GM12878 (cell line): ENCODE data around the gene FAM163B. TPM values are rescaled to one million over a fixed set of nuclear protein-coding genes. Genes with fewer than 3 reads are reported as not detected.

Source experiments
- CREB1 ChIP-seq: IDR thresholded peaks from 2 replicates; pipeline ENCODE4 v1.6.1; 2012; ENCODE audit warnings: low read depth, mild to moderate bottlenecking, inconsistent platforms
- IKZF1 ChIP-seq: fragments of 450-650 bp; conservative IDR thresholded peaks from 2 replicates; pipeline ENCODE4 v1.6.1; 2017; ENCODE audit warnings: antibody characterized with exemption, mild to moderate bottlenecking
- KAT2A ChIP-seq: conservative IDR thresholded peaks from 2 replicates; pipeline ENCODE4 v1.6.1; 2011; ENCODE audit warnings: low read depth, low read length; ENCODE audit not compliant: control insufficient read depth
- POLR2AphosphoS5 ChIP-seq: IDR thresholded peaks from 2 replicates; pipeline ENCODE4 v1.6.1; 2011; ENCODE audit warnings: mild to moderate bottlenecking, low read length, inconsistent platforms
- SIX5 ChIP-seq: IDR thresholded peaks from 2 replicates; pipeline ENCODE4 v1.6.1; 2011; ENCODE audit warnings: mild to moderate bottlenecking, low read depth, low read length, moderate library complexity; ENCODE audit not compliant: severe bottlenecking
- SREBF1 ChIP-seq: IDR thresholded peaks from 2 replicates; pipeline ENCODE4 v1.6.1; 2012; ENCODE audit warnings: mild to moderate bottlenecking, low read length
- SRF ChIP-seq, 2 experiments: IDR thresholded peaks; 2 replicates each; pipeline ENCODE4 v1.6.1; 2011; ENCODE audit warnings: low read depth in 2 of 2, low read length in 2 of 2, mild to moderate bottlenecking in 1 of 2, moderate library complexity in 1 of 2
- TCF3 ChIP-seq: IDR thresholded peaks from 2 replicates; pipeline ENCODE4 v1.6.1; 2012; ENCODE audit warnings: low read depth, mild to moderate bottlenecking, low read length, borderline replicate concordance; ENCODE audit not compliant: insufficient read depth
- ZNF384 ChIP-seq: IDR thresholded peaks from 2 replicates; pipeline ENCODE4 v1.6.1; 2012; ENCODE audit warnings: low read depth, mild to moderate bottlenecking, low read length, improper control_type of control experiment, borderline replicate concordance
- polyA plus RNA-seq, 11 experiments: library from polyadenylated mRNA; depleted of rRNA in 4 of 11; unstranded in 6 of 11; stranded (reverse) in 5 of 11; fragments of >200 nt; fragmentation: Nextera tagmentation in 4 of 11; fragmentation: Illumina TruSeq in 1 of 11; extraction: Ambion mirVana in 4 of 11; extraction: Trizol in 1 of 11; gene quantifications; 1 replicate in 1 of 11; 2 replicates in 10 of 11; pipeline versions ENCODE4 v1.2.1 to v1.2.3, GENCODE V29; 2011 to 2016; ENCODE audit warnings: inconsistent platforms in 2 of 11, missing spikeins in 2 of 11, low read depth in 1 of 11
- total RNA-seq, 4 experiments: library from RNA; depleted of rRNA in 3 of 4; stranded (reverse); fragments of >200 nt in 3 of 4; fragmentation: Illumina TruSeq in 1 of 4; extraction: Trizol in 1 of 4; gene quantifications; 2 replicates each; pipeline versions ENCODE4 v1.2.1 to v1.2.3, GENCODE V29; 2013 to 2021
- TF ChIP-seq, protein P1 (sequence below): fragments of 150-350 bp; IDR thresholded peaks from 2 replicates; pipeline ENCODE4 v1.6.1; 2016; ENCODE audit warnings: low read depth, low read length
- TF ChIP-seq, protein P2 (sequence below): fragments of 450-650 bp; formaldehyde crosslinking; IDR thresholded peaks from 2 replicates; pipeline ENCODE4 v1.5.0; 2022; ENCODE audit warnings: mild to moderate bottlenecking, missing genetic modification characterization
- TF ChIP-seq, protein P3 (sequence below): IDR thresholded peaks from 2 replicates; pipeline ENCODE4 v1.6.1; 2012; ENCODE audit warnings: low read length, inconsistent platforms

FAM163B gene
- total and polyA plus RNA-seq, 10 of the 15 experiments (the other 5 are each of a cell fraction or from before 2014, with no cell fraction given): not detected

DNA sequence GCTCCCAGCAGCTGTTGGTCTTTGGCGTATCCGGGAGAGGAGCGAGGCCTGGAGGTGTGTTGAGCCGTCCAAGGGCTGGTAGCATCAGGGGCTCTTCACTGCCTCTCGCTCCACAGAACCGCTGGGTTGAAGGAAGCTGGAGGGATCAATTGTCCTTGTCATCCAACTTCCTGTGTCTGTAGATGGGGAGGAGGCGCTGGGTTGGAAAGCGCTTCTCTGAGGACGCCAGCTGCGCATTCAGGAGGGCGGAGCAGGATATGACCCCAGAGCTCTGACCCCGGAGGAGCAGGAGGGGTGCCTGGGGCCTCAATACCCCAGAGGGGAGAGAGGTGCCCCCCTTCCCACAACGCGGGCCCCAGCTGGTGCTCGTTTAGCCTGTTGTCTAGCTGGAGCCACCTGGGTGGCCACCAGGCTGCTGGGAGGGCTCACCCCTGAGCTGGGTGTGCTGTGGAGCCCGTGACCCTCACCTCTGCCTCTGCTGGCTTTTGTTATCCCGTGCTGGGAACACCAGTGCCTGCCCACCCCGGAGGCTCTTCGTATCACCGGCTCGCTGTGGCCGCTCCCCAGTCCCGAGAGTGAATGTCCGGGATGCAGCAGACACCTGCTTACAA lies 25.0 kb upstream of the FAM163B start (continued):
- TF ChIP-seq, protein P1, sequence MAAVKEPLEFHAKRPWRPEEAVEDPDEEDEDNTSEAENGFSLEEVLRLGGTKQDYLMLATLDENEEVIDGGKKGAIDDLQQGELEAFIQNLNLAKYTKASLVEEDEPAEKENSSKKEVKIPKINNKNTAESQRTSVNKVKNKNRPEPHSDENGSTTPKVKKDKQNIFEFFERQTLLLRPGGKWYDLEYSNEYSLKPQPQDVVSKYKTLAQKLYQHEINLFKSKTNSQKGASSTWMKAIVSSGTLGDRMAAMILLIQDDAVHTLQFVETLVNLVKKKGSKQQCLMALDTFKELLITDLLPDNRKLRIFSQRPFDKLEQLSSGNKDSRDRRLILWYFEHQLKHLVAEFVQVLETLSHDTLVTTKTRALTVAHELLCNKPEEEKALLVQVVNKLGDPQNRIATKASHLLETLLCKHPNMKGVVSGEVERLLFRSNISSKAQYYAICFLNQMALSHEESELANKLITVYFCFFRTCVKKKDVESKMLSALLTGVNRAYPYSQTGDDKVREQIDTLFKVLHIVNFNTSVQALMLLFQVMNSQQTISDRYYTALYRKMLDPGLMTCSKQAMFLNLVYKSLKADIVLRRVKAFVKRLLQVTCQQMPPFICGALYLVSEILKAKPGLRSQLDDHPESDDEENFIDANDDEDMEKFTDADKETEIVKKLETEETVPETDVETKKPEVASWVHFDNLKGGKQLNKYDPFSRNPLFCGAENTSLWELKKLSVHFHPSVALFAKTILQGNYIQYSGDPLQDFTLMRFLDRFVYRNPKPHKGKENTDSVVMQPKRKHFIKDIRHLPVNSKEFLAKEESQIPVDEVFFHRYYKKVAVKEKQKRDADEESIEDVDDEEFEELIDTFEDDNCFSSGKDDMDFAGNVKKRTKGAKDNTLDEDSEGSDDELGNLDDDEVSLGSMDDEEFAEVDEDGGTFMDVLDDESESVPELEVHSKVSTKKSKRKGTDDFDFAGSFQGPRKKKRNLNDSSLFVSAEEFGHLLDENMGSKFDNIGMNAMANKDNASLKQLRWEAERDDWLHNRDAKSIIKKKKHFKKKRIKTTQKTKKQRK: no peak
- TF ChIP-seq ZNF384 (no peak), TCF3 (no peak), KAT2A (no peak), SRF (IDR thresholded peaks at IDR 0.05; ENCODE audit: low read depth in 2 of 2, low read length in 2 of 2) (no peak), IKZF1 (no peak), SIX5 (no peak), SREBF1 (no peak), CREB1 (no peak), POLR2AphosphoS5 (no peak)
- TF ChIP-seq, protein P2, sequence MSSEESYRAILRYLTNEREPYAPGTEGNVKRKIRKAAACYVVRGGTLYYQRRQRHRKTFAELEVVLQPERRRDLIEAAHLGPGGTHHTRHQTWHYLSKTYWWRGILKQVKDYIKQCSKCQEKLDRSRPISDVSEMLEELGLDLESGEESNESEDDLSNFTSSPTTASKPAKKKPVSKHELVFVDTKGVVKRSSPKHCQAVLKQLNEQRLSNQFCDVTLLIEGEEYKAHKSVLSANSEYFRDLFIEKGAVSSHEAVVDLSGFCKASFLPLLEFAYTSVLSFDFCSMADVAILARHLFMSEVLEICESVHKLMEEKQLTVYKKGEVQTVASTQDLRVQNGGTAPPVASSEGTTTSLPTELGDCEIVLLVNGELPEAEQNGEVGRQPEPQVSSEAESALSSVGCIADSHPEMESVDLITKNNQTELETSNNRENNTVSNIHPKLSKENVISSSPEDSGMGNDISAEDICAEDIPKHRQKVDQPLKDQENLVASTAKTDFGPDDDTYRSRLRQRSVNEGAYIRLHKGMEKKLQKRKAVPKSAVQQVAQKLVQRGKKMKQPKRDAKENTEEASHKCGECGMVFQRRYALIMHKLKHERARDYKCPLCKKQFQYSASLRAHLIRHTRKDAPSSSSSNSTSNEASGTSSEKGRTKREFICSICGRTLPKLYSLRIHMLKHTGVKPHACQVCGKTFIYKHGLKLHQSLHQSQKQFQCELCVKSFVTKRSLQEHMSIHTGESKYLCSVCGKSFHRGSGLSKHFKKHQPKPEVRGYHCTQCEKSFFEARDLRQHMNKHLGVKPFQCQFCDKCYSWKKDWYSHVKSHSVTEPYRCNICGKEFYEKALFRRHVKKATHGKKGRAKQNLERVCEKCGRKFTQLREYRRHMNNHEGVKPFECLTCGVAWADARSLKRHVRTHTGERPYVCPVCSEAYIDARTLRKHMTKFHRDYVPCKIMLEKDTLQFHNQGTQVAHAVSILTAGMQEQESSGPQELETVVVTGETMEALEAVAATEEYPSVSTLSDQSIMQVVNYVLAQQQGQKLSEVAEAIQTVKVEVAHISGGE (CRISPR knock-in tag): no peak
- TF ChIP-seq, protein P3, sequence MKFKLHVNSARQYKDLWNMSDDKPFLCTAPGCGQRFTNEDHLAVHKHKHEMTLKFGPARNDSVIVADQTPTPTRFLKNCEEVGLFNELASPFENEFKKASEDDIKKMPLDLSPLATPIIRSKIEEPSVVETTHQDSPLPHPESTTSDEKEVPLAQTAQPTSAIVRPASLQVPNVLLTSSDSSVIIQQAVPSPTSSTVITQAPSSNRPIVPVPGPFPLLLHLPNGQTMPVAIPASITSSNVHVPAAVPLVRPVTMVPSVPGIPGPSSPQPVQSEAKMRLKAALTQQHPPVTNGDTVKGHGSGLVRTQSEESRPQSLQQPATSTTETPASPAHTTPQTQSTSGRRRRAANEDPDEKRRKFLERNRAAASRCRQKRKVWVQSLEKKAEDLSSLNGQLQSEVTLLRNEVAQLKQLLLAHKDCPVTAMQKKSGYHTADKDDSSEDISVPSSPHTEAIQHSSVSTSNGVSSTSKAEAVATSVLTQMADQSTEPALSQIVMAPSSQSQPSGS: no peak
